ENCODE results near the gene APP. TPM values are rescaled to one million over a fixed set of nuclear protein-coding genes. Genes with fewer than 3 reads are reported as not detected.

APP gene
- total RNA-seq, 2 experiments from 2014 or later: 0.55 TPM; not detected in 1

DNA sequence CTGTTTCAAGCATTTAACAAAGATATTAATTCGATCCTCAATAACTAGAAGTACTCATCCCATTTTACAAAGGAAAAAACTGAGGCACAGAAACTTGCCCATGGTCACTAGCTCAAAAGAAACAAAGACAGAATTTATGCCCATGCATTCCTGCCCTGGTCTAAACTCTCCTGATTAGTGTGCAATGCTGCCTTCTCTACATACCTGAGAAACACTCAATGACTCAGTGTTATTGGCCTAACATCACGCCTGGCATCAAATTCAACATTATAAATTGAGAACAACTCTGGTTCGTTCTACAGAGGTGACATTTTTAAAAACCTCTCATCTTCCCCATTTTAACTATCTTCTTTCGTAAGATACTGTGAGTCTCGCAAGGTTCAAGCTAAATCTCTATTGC lies 5.2 kb downstream of the APP start:
- BruUV-seq (replicated peaks): no TSS peak
- intact Hi-C loops (cut with micrococcal nuclease; ENCODE audit: unreplicated experiment): no loop called here
- no peaks in the 10 kb centered on the region for H3K9me3 ChIP-seq (ENCODE audit: low read length)

DNA sequence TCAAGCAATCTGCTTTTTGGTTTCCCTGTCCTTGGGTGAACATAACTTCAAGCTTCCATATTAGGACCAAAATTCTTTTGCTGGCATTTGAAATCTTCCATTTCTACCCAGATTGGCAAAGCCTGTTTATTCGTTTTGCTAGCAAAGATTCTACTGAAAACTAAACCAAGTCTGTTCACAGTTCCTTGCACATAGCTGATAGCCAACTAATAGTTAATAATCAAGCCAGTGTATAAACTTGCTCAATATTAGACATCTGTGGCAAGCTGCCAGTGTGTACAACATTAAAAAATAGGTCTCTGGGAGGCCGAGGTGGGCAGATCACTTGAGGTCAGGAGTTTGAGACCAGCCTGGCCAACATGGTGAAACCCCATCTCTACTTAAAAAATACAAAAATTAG lies 6.3 kb downstream of the APP start:
- CTCF ChIA-PET (ENCODE audit: unreplicated experiment): no interaction called here
- POLR2A ChIA-PET: no interaction called here

More for the DNA sequence above, 5.2 kb downstream of the APP start:
- no peaks in the 10 kb centered on the region for H3K79me2 ChIP-seq (ENCODE audit: insufficient read depth, low read depth, low read length)
- POLR2A ChIA-PET: interaction anchor here (0.5 kb wide), 1 partner anchor 408 kb away, joined by 3 read pairs; no protein-coding TSS in a partner anchor
- no peak overlapping the region for H3K4me2 ChIP-seq (ENCODE audit: low read length)
- TF ChIP-seq EZH2phosphoT487 (IDR thresholded peaks at IDR 0.05; ENCODE audit: borderline replicate concordance, low read depth, low read length) (no peak), CTCF (conservative IDR thresholded peaks at IDR 0.05; ENCODE audit: low read length) (no peak)
- H3K9me2 ChIP-seq (ENCODE audit: insufficient read depth, low read length): no peaks in the 10 kb centered on the region
- no peak for DNase-seq (ENCODE audit: low spot score)
- H3K4me3 ChIP-seq (ENCODE audit: low read depth, low read length, poor library complexity, severe bottlenecking): no peak overlapping the region
- H3K4me1 ChIP-seq (ENCODE audit: insufficient read depth, low read length, poor library complexity, severe bottlenecking): no peaks in the 10 kb centered on the region
- H2AFZ ChIP-seq (ENCODE audit: low read length): no peak overlapping the region
- CTCF ChIA-PET (ENCODE audit: unreplicated experiment): interaction anchor here (0.6 kb wide), 1 partner anchor 161 kb away, joined by 3 read pairs; no protein-coding TSS in a partner anchor
- H3K36me3 ChIP-seq (ENCODE audit: insufficient read depth, low read length): no peaks in the 10 kb centered on the region
- no peaks in the 10 kb centered on the region for H4K20me1 ChIP-seq (ENCODE audit: insufficient read depth, low read length)
- H3K27ac ChIP-seq (ENCODE audit: low read depth, low read length, poor library complexity, severe bottlenecking): no peak overlapping the region

More for the DNA sequence above, 6.3 kb downstream of the APP start:
- no peak for DNase-seq (ENCODE audit: low spot score)
- no peaks in the 10 kb centered on the region for H3K9me3 ChIP-seq (ENCODE audit: low read length)
- H3K36me3 ChIP-seq (ENCODE audit: insufficient read depth, low read length): no peaks in the 10 kb centered on the region
- intact Hi-C loops (cut with micrococcal nuclease; ENCODE audit: unreplicated experiment): no loop called here
- no peaks in the 10 kb centered on the region for H3K4me1 ChIP-seq (ENCODE audit: insufficient read depth, low read length, poor library complexity, severe bottlenecking)
- H2AFZ ChIP-seq (ENCODE audit: low read length): no peak overlapping the region
- no peak overlapping the region for H3K27ac ChIP-seq (ENCODE audit: low read depth, low read length, poor library complexity, severe bottlenecking)
- no peak for TF ChIP-seq EZH2phosphoT487 (IDR thresholded peaks at IDR 0.05; ENCODE audit: borderline replicate concordance, low read depth, low read length)
- no peak for TF ChIP-seq CTCF (conservative IDR thresholded peaks at IDR 0.05; ENCODE audit: low read length)
- no peaks in the 10 kb centered on the region for H3K79me2 ChIP-seq (ENCODE audit: insufficient read depth, low read depth, low read length)
- no peak overlapping the region for H3K4me2 ChIP-seq (ENCODE audit: low read length)
- H3K9me2 ChIP-seq (ENCODE audit: insufficient read depth, low read length): no peaks in the 10 kb centered on the region
- BruUV-seq (replicated peaks): no TSS peak
- no peak overlapping the region for H3K4me3 ChIP-seq (ENCODE audit: low read depth, low read length, poor library complexity, severe bottlenecking)
- no peaks in the 10 kb centered on the region for H4K20me1 ChIP-seq (ENCODE audit: insufficient read depth, low read length)
